NCI-H2107 (cell line): ENCODE results near the gene HOXC4.

Experiments
- DNase-seq: peaks from one replicate; lab custom pipeline; 2025; lab: John Stamatoyannopoulos, UW

The HOXC4 gene

GRCh38 chr12:54029529-54030441, 23.9 kb upstream of the HOXC4 start:
- no peak for DNase-seq

DNA sequence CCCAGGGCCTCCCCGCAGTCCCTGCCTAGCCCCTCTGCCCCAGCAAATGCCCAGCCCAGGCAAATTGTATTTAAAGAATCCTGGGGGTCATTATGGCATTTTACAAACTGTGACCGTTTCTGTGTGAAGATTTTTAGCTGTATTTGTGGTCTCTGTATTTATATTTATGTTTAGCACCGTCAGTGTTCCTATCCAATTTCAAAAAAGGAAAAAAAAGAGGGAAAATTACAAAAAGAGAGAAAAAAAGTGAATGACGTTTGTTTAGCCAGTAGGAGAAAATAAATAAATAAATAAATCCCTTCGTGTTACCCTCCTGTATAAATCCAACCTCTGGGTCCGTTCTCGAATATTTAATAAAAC, 23.2 kb upstream of the HOXC4 start:
- no peak for DNase-seq

GRCh38 chr12:54030889-54031471, 22.7 kb upstream of the HOXC4 start:
- no peak for DNase-seq

GRCh38 chr12:54031480-54031879, 22.2 kb upstream of the HOXC4 start:
- no peak for DNase-seq

- no peak for DNase-seq
These were observed 21.5 kb upstream of the HOXC4 start for GRCh38 chr12:54032086-54032619.

GRCh38 chr12:54032627-54033100, 21.0 kb upstream of the HOXC4 start, which contains the start of gene HOXC5:
Gene HOXC5 (plus strand): TSS chr12:54033050. CDS start chr12:54033123, 73 bp downstream.
- DNase-seq: peak; percentile 53

DNA sequence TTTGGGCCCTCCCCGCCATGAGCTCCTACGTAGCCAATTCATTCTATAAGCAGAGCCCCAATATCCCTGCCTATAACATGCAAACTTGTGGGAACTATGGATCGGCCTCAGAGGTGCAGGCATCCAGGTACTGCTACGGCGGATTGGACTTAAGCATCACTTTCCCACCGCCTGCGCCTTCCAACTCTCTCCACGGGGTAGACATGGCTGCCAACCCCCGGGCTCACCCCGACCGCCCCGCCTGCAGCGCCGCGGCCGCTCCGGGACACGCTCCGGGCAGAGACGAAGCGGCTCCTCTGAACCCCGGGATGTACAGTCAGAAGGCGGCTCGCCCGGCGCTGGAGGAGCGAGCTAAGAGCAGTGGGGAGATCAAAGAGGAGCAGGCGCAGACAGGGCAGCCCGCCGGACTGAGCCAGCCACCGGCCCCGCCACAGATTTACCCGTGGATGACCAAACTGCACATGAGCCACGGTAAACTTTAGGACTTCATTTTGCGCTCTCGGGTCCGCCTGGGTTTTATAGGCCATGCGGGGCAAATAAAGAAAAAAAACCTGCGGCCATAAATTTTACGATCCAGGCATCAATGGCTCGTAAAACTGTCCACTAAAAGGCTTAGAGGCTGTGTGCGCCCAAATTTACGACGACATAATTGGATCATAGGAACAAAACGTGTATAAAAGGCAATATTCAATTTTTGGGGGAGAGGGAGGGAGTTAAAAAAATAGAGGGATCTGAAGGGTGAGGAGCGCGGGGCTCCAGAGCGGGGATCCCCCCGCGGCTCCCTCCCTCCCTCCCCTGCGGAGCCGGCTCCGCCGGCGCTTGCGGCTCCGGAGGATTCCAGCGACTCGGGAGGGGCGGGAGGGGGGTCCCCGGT, 20.3 kb upstream of the HOXC4 start:
- no peak for DNase-seq

GRCh38 chr12:54033980-54034784, 19.5 kb upstream of the HOXC4 start:
- DNase-seq: no peak

DNA sequence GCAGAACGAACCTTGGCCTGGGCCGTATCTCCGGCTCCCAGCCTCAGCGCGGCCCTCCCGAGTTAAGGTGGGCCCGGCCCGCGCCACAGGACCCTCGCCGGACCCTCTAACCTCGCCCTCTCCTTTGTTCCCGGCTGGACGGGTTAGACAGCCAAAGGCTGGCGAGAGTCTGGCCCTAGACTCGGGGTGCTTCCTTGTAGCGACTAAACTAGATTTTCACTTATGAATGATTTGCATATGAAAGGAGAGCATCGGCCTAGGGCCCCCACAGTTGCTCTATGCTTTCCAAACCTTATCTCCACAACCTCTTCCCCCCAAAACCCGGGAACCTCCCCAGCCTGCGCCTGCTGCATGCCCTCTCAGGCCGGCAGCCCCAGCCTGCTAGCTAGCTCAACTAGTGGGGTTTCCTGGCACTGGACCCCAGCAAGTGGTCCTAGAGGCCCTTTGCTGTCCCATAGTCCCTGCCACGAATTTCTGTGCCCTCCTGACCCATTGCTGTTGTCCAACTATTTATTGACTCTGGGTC, 18.8 kb upstream of the HOXC4 start:
- no peak for DNase-seq

DNA sequence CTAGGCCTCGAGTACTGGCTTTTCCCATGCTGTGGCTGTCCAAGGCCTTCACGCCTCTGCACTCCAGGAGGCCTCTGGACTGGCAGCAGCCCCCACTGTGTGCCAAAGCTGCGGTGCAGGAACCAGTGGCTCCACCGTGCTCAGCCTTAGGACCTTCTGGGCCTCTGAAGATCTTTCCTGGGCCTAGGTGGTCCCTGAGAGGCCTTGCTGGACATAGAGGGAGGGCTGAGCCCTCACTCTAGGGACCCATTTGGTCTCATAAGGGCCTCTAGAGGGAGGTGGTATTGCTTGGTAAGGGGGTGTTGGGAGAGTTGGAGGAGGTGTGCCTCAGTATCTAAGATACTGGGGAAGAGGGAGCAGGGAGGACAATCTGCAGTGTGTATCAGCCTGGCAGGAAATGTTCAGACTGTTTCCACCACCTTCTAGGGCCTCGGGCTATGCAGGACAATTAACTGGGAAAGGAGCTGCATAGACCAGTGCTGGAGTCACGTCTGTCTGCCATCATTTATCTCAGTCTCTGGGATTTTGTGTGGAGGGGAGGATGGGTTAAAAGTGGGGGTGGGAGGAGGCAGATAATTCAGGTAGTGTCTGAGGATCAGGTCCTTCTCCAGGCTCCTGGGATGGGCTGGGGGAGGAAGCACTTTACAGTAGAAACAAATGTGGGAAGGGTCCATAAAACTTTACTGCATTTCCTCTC, 17.9 kb upstream of the HOXC4 start:
- DNase-seq: no peak

- DNase-seq: peak; percentile 27
These were observed 16.8 kb upstream of the HOXC4 start for GRCh38 chr12:54036620-54037359.

- DNase-seq: no peak
These were observed 16.0 kb upstream of the HOXC4 start for GRCh38 chr12:54037360-54038283.

DNA sequence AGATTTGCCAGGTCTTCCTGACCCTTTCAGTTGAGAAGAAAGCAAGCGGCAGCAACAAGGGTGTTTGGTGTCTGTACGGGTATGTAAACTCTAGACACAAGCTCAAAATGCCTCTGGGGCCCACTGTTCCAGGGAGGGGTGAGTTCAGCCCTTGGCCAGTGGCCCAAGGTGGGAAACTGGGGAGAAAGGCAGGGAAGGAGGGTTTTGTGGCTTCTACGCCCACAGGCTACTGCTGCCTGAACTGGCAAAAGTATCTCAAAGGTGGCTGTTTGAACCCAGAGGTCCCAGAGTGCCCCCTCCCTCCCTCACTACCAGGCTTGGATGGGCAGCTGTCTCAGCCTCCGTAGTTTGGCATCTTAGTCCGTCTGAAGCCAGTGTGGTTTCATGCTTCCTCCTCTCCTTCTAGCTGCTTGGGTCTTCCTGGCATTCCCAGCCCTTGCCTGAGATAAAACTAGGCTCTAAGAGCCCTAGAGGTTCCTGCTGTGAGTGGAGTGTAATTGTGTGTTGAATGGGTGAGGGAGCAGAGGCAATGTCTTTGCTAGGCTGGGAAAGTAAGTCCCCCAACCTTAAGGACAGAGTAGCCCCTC, 15.3 kb upstream of the HOXC4 start:
- DNase-seq: no peak

DNA sequence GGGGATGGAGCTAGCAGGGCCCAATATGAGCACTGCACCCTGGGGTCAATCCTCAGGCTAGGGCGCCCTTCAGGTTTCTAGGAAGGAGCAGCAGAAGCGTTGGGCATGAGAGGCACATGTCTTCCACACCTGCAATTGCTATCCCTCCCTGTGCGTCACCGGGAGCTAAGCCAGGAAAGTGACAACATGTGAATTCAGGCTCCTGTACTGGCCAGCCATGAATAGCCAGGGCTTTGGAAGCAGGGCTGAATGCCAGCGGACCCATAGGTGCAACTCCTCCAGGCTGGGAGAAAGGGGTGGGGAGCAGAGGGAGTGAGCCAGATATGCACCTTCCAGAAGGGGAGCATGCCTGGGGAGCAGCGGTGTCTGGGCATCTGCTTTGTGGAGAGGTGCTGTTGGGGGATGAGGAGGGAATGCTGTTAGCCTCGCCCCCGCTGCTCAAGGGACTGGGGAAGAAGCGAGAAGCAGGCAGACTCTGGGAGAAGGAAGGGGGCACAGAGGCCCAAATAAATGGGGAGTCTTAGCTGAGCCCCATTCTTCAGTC, 14.7 kb upstream of the HOXC4 start:
- DNase-seq: no peak

DNA sequence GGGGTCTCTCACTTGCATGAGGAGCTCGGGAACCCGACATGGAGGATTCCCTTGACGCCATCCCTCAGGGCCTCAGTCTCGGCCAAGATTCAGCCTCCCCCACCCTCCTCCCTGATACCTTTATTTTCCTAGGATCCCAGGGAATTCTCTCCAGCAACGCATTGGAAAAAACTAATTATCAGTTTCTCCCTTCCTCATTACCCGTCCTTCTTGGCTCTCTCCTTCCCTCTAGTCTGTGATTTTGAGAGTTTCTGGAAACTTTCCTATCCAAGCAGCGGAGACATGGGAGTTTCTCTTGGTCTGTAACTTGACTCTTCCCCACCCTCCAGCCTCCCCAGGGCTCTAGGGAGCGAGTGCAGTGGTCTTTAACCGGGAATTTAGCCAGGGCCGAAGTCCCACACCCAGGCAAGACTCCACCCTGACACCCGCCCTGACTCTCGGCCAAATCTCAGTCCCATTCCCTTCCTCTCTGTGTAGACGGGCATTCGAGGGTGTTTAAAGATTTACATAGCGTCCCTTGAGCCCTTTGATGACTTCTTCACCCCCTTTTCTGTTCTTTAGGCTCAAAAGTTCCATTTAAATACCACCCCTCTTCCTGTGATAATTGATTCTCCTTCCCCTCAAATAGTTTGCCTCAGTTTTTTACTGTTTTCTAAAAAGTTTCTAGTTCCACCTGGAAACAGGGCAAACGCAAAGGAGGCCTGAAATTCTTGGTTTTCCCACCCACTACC, 14.1 kb upstream of the HOXC4 start:
- DNase-seq: no peak

- DNase-seq: no peak
These were observed 13.5 kb upstream of the HOXC4 start for GRCh38 chr12:54040148-54040494.

DNA sequence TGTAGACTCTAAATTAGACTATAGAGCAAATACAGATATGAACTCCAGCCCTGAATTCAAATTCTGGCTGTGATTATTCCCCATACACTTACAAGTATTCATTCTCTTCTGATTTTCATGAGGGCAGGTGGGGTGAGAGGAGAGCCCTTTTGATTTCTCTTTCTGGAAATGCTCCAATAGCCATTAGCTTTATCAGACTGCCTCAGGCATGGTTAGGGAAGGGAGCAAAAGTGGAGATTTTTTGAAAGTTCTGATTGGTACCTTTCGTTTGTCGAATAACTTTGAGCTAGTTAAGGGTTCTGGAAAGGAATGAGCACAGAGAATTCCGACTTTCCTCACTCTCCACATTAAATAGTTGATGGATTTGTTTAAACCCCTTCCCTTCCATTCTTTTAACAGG, 13.0 kb upstream of the HOXC4 start:
- no peak for DNase-seq
